Measurements from ENCODE around the gene GUSB.
"Not testable (repeated sequence)": the region's sequence is repeated elsewhere in the genome, so short reads cannot be mapped to it uniquely, and the experiment has no call there.

The GUSB gene

DNA sequence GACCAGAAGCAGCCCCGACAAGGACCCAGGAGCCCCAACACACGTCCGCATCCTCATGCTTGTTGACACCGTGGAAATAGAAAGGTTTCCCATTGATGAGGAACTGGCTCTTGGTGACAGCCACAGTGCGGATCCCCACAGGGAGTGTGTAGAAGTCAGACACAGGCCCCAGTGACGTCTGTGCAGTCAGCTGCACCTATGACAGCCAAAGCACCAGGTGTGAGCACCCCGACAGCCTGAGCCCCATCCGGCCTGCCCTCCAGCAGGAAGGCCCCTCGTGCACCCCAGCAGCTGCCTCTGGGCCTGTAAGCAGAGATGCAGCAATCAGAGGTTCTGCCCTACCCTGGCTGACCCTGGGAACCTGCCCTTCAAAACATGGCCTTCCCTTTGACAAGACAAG, 7.1 kb downstream of the GUSB start:
- no peak for DNase-seq

DNA sequence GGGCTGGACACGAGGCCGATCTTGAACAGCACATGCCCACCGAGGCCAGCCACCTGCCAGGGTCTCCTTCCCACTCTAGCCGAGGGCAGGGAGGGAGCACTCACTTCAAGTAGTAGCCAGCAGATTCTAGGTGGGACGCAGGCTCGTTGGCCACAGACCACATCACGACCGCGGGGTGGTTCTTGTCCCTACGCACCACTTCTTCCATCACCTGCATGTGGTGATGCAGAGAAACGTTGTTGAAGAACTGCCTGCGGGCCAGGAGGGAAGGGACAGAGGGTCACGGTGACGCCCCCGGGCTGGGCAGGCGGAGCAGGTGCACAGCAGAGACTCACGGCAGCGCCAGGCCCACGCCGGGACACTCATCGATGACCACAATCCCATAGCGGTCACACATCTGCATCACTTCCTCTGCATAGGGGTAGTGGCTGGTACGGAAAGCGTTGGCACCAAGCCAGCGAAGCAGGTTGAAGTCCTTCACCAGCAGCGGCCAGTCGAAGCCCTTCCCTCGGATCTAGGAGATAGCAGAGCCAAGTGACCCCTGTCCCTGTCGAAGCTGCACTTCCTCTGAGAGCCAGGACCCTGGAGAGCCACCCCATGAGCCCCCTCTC, 7.7 kb downstream of the GUSB start:
- no peak for DNase-seq

DNA sequence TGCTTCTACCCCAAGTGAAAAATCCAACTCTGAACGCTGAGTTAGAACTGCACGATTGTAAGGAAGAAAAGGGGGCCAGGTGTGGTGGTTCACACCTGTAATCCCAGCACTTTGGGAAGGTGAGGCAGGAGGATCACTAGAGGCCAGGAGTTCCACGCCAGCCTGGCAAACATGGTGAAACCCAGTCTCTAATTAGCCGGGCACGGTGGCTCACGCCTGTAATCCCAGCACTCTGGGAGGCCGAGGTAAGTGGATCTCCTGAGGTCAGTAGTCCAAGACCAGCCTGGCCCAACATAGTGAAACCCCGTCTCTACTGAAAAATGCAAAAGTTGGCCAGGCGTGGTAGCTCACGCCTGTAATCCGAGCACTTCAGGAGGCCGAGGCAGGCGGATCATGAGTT, 9.0 kb downstream of the GUSB start:
- DNase-seq, result no peak

DNA sequence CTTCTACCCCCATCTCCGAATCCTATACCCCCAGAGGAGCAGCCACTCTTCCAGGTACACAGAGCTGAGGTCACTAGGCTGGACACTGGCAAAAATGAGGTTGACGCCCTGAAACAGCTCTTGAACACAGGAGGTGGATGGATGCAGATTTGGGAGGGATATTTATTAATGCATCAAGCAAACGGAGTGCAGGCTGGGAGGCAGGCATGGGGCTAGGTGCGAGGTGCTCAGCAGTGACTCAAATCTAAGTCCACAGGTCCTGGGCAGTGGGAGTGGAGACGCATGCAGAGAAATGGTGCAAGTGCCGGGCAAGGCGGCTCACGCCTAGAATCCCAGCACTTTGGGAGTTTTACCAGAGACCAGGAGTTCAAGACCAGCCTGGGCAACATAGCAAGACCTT, 11.0 kb downstream of the GUSB start:
- DNase-seq, result no peak

DNA sequence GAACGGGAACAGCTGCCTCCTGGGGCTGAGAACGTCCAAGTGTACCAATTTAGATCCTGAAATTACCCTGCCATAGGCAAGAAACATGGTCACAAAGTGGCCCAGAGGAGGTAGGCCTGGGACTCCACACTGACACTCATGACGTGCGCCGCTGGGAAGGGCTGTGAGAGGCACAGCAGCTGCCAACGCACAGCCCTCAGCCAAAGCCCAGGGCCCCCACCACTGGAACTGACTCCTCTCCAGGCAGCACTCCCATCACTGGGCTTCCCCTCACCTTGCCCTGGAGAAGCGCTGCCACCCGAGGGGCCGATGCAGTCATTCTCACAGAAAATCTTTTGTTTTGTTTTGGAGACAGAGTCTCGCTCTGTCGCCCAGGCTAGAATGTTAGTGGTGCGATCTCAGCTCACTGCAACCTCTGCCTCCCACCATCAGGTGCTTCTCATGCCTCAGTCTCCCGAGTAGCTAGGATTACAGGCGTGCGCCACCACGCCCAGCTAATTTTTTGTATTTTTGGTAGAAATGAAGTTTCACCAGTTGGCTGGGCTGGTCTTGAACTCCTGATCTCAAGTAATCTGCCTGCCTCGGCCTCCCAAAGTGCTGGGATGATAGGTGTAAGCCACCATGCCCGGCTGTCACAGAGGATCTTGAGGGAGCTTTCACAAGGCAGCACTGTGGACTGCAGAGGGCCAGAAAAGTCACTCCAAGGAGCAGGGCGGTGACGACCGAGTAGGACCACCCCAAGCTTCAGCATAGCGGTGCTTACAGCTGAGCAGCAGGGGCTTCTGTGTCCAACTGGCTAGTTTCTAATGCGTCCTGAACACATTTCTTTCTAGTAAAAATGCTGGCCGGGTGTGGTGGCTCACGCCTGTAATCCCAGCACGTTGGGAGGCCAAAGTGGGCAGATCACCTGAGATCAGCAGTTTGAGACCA, 13.5 kb downstream of the GUSB start:
- no peak for DNase-seq

DNA sequence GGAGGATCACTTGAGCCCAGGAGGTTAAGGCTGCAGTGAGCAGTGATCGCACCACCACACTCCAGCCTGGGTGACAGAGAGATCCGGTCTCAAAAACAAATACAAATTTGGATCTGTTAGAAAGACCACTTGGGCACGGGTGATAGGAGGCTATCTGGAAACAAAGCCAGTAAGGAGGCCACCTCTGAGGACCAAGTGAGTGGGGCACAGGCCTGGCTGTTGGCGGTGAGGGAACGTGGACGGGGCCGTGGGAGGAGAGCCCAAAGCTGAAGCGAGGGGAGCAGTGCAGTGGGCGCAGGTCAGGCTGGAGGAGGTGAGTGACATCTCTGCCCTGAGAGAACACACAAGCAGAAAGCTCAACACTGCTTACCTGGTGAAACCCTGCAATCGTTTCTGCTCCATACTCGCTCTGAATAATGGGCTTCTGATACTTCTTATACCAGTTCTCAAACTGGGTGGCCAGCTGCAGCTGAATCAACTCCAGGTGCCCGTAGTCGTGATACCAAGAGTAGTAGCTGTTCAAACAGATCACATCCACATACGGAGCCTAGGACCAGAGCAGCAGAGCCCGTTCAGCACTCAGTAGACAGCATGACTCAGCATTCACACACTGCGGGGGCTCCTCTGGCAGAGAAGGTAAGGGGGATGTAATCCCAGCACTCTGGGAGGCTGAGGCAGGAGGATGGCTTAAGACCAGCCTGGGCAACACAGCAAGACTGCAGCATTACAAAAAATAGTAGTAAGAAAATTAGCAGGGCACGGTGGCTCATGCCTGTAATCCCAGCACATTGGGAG, 14.5 kb downstream of the GUSB start:
- DNase-seq, result no peak

DNA sequence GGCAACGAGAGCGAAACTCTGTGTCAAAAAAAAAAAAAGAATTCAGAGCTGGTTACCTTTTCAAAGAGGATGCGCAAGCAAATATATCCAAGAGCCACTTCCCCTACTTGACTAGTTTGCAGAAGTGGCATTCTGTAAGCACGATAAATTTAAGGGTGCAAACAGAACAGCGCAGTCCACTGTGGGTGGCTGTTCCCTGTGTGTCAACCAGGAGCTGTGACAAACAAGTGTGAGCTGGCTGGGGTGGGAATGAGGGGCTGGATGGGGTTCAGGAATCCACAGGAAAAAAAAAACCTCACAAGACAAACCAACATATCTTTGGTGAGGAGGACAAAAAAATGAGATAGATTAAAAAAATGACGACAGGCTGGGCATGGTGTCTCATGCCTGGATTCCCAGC, 15.9 kb downstream of the GUSB start:
- DNase-seq, result no peak

DNA sequence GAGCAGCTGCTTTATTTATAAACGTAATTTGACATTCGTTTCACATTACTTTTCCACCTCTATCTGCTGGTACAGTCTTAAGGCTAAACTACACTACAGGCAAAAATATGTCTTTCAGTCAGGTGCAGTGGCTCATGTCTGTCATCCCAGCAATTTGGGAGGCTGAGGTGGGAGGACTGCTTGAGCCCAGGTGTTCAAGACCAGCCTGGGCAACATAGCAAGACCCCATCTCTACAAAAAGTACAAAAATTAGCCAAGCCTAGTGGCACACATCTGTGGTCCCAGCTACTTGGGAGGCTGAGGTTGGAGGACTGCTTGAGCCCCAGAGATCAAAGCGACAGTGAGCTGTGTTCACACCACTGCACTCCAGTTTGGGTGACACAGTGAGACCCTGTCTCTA, 17.3 kb downstream of the GUSB start:
- DNase-seq, result not testable (repeated sequence)

DNA sequence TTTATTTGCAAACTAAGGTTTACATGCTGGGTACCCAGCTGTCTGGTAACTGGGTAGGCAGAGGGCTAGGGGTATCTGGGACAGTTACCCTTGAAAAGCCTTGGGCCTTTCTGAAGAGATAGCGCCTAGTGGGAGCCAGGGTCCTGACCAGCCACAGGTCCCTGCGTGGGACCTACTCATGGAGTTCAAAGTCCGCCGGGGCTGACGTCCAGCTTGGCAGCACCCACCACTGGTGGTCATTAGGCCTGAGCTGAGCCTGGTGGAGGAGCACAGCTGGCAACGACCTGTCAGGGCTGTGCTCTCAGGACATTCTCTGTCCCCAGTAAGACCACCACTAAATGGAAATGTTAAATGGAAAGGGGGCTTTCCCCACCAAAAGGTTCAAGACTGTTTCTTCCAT, 20.0 kb downstream of the GUSB start:
- DNase-seq, result no peak

DNA sequence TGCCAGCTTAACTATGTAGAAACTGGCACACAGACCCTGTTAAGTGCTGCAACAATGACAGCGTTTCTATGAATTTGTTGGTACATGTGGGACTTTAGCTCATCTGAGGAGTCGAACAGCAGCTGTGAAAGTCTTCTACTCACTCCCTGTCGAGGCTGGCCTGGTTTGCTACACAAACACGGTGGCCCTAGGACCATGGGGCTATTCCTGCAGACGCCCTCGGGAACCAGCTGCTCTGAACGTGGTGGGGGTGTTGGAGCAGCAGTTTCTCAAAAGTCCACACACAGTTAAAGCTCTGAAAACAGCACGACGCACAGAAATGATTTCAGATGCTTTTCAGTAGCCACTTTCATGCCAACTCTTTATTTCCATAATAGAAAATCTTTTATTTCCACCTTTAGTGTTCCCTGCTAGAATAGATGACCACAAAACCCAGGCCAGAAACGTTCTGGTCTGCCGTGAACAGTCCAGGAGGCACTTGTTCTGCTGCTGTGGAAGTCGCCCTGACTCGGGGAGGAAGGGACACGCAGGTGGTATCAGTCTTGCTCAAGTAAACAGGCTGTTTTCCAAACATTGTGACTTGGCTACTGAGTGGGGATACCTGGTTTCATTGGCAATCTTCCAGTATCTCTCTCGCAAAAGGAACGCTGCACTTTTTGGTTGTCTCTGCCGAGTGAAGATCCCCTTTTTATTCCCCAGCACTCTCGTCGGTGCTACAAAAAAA, 21.5 kb downstream of the GUSB start:
- DNase-seq, result no peak

DNA sequence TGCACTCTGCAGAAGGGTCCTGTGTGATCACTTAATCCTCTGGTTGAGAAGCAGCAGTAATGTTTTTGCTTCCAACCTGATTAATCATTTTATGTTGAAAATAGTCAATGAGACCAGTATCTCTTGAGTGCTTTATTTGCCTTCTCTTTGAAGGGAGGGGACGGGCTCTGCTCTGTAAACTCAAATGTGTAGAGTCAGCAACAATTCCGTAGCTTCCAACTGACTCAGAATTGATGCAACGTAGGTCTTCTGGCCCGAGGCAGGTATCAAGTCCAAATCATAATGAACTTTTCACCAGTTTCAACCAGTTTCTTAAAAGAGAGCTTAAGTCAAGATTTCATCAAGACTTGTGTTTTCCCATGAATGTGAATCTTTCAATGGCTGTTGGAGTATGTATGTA, 26.3 kb downstream of the GUSB start:
- DNase-seq, result no peak

DNA sequence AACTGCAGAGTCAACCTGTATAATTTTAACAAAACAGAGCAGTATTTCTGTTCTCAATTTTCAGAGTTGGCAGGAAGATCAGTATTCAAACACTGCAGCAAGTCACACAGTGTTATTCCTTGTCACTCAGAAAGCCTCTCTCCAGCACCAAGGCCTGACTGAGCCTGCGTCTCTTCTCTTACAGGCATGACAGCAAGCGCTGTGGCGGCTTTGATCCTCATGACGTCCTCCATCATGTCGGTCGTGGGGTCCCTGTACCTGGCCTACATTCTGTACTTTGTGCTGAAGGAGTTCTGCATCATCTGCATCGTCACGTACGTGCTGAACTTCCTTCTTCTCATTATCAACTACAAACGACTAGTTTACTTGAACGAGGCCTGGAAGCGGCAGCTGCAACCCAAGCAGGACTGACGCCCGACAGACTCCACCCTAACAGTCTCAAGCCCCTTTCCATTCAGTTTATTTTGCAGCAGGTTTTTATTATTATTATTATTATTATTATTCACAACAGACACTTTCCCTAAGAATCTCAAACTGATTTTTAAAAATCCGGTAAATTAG, 28.0 kb downstream of the GUSB start:
- DNase-seq, result no peak

DNA sequence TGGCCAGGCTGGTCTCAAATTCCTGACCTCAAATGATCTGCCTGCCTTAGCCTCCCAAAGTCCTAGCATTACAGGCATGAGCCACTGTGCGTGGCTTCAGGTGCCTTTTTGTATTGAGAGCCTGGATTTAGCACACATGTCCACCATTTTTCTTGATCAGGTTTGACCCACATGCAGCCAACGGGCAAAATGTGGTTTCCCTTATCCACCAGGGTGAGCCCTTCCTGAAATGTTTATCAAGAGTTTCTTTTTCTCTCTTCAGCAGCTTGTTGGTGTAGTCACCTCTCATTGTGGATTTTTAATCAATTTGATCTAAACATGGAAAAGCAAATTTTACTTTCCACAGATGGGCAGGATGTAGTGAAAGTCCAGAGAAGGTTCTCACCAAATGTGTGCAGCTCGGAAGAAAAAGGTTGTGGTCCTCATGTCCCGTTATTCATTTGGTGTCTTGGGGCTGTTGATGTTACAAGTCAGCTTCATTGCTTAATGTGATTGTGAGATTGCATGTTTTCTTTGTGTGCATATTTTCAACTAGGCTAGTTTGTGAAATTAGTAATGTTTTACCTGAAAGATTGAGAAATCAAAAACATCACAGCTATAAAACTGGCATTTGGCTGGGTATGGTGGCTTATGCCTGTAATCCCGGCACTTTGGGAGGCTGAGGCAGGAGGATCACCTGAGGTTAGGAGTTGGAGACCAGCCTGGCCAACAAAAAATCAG, 28.9 kb downstream of the GUSB start:
- no peak for DNase-seq

DNA sequence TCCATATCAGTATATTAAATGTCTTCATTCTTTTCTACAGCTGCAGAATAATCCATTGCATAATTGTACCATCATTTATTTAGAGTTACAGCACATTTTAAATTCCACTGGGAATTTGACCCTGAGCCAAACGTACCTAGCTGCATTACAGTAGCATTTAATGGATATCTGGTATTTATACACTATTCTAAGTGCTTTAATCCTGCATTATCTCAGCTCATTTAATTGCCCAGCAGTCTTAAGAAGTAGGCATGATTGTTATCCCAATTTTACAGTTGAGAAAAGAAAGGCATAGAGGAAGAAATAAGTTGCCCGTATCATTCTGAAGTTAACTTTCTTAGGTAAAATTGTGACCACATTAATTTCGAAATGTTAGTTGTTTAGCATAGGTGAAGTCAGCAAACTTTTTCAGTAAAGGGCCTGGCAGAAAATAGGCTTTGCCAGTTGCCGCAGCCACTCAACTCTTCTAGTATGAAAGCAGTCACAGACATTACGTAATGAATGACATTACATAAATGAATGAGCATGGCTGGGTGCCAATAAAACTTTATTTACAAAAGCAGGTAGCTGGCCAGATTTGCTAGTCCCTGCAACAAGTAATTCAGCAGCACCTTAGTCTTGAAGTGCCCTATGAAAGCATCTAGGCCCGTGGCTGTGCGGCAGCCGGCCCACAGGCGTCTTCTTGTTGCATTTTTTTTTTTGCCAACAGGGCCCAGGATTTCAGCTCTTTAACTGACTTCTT, 30.0 kb downstream of the GUSB start:
- DNase-seq, result no peak

DNA sequence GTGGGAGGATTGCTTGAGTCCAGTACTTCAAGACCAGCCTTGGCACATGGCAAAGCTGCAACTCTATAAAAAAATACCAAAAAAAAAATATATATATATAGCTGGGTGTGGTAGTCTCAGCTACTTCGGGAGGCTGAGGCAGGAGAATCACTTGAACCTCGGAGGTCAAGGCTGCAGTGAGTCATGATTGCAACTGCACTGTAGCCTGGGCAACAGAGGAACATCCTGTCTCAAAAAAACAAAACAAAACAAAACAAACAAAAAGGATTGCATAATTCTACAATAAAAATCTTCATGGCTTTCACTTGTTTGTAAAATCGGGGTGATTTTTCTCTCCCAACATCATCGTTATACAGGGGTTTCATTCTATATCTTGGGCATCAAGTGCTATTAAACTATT, 35.1 kb downstream of the GUSB start:
- DNase-seq, result no peak

DNA sequence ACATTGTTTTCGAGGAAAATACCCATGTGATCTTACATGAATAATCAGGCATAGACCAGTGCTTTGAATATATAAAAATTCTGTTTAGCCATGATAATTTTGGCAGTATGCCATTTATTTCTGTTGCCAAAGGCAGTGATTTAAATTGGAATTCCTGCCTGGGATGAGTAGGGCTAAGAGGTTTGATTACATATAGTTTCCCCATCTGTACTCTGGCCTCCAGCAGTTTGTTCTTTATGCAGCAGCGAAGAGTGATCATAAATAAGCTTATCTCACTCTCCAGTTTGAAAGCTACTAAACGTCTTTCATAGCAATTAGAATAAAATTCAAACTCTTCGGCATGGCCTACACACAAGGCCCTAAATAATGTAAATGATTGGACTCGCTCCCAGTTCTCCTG, 36.2 kb downstream of the GUSB start:
- not testable (repeated sequence) for DNase-seq

DNA sequence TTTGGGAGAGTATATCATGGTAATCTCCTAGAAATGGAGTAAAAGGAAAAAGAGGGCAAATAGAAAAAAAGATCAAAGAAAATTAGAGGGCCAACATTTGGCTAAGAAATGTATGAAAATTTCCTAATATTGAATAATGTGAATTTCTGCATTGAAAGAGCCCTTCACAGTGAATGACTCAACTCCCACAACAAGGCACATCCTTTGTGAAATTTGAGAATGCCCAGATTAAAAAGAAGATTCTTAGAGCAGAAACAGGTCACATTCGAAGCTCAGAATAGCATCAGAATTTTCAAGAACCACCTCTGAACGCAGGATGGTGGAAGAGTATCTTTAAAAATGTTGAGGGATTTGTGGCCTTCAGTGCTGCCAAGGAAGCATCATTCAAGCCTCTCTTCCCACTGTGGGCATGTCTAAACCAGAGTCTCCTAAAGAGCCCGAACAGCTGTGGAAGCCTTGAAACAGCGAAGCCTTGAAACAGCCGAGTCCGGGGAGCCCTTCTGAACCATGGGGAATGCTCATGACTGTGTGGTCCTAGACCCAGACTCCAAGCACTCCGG, 43.6 kb downstream of the GUSB start:
- no peak for DNase-seq

DNA sequence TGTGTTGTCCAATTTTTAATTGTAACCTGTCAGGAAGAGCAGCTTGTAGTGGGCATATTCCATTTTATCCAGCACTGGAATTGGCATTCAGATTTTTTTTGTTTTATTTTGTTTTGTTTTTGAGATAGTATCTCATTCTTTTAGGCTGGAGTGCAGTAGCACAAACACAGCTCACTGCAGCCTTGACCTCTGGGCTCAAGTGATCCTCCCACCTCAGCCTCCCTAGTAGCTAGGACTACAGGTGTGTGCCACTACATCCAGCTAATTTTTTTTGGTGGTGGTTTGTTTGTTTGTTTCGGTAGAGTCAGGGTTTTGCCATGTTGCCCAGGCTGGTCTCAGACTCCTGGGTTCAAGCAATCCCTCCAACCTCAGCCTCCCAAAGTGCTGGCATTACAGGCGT, 44.7 kb downstream of the GUSB start:
- DNase-seq, result no peak

DNA sequence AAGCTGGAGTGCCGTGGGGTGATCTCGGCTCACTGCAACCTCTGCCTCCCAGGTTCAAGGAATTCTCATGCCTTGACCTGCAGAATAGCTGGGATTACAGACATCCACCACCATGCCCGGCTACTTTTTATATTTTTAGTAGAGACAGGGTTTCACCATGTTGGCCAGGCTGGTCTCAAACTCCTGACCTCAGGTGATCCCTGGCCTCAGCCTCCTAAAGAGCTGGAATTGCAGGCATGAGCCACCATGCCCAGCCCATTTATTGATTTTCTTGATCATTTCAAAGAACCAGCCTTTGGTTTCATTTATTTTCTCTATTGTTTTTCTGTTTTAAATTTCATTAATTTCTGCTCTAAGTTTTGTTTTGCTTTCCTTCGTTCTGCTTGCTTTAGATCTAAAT, 50.3 kb downstream of the GUSB start:
- DNase-seq, result no peak

DNA sequence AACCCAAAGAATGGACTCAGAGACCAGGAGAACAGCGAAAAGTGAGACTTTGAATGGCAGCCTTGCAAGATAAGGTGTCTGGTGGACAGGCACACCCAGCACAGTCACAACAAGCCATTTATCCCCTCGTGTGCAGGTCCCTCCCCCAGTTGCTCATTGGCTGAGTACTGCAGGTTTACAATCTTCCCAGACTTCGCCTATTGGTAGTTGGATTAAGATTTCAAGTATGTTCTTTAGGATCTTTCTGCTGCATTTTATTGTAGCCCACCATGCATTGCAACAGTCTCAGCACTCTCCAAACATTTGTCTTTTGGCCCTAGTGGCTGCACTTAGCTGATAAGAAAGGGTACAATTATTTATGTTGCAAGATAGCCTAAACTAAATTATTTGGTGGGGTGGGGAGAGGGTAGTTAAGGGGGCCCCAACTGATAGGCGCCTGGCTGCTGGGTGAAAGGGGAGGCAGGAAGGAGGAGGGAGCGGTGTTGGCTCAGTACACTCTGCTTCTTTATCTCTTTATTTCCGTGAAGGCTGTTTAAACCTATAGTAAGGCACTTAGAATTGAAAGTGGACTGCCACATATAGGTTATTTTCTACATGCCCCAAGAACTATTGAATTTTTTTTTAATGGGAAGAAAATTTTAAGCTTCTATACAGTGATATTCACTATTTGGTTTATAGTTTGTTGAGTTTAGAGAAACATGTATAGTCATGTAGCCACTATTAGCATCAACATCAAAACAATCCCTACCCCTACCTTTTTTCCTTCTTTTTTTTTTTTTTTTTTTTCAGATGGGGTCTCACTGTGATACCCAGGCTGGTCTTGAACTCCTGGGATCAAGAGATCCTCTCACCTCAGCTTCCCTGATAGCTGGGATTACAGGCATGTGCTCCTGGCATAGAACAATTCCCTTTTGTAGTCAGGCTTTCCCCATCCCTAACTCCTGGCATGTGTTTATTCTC, 54.2 kb downstream of the GUSB start:
- no peak for DNase-seq

All from activated CD4-positive, alpha-beta T cell treated with anti-CD3 and anti-CD28 coated beads, Interleukin-2, amount 50 U/mL, for 48 hours (primary cell).